Left colon (tissue), 2 donors: Measurements from ENCODE around the gene PAN3. TPM values are rescaled to one million over a fixed set of nuclear protein-coding genes. Genes with fewer than 3 reads are reported as not detected.
"Not testable (repeated sequence)": the region's sequence is repeated elsewhere in the genome, so short reads cannot be mapped to it uniquely, and the experiment has no call there.

Experiments
- ATAC-seq: fragments of 200-7000 bp; cut with Tn5 transposase; one replicate; pipeline ENCODE4 v1.9.1; 2020; ENCODE audit warnings: mild to moderate bottlenecking, moderate library complexity
- DNase-seq, 2 donors: peaks; one replicate each; pipeline ENCODE4 v3.0.0-alpha.2; 2020
- intact Hi-C, 2 donors: fragments of 100-400 bp; cut with DNase I in 1 of 2; cut with micrococcal nuclease in 1 of 2; formaldehyde crosslinking; loops; one replicate each; pipeline versions ENCODE4 v1.11.2 to v1.14.0; 2022; cut with DNase I, micrococcal nuclease
- long read RNA-seq: library from polyadenylated mRNA; unstranded; transcript quantifications from one replicate; pipeline ENCODE4 v2.0.0, GENCODE V29; 2021
- total RNA-seq, 2 donors: library from RNA; stranded (reverse); fragmentation: NEBNext Ultra II Directional; extraction: Animal tissue kit (Norgen Biotek cat#: 25700); gene quantifications; one replicate each; pipeline ENCODE4 v1.2.1, GENCODE V29; 2021
- donor health status: DM: no; HTN: no; CAD: no.
- donor health status: DM: yes; HTN: yes; CAD: no.

The PAN3 gene, protein sequence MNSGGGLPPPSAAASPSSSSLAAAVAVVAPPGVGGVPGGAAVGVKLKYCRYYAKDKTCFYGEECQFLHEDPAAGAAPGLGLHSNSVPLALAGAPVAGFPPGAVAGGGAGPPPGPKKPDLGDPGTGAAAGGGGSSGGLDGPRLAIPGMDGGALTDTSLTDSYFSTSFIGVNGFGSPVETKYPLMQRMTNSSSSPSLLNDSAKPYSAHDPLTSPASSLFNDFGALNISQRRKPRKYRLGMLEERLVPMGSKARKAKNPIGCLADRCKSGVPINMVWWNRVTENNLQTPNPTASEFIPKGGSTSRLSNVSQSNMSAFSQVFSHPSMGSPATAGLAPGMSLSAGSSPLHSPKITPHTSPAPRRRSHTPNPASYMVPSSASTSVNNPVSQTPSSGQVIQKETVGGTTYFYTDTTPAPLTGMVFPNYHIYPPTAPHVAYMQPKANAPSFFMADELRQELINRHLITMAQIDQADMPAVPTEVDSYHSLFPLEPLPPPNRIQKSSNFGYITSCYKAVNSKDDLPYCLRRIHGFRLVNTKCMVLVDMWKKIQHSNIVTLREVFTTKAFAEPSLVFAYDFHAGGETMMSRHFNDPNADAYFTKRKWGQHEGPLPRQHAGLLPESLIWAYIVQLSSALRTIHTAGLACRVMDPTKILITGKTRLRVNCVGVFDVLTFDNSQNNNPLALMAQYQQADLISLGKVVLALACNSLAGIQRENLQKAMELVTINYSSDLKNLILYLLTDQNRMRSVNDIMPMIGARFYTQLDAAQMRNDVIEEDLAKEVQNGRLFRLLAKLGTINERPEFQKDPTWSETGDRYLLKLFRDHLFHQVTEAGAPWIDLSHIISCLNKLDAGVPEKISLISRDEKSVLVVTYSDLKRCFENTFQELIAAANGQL
- total RNA-seq = 10 to 100 TPM; 30.7 to 37.0 TPM
- long read RNA-seq, partial matches to known transcripts = 0 of 7 reads
- long read RNA-seq, other reads (novel, unspliced or antisense) = 7 of 7 reads

- intact Hi-C loops = no loop called here
- DNase-seq = peak; percentile 91 to 94
- ATAC-seq = peak; percentile 77
These were observed at the start of gene PAN3 for GRCh38 chr13:28138012-28138755. Gene PAN3, plus strand, starts transcription at chr13:28138545. Its CDS starts 113 bp downstream, at chr13:28138658.

- ATAC-seq = no peak
- DNase-seq = no peak
- intact Hi-C loops = no loop called here
These were observed 49.3 kb upstream of the PAN3 start for GRCh38 chr13:28089065-28089464.

DNA sequence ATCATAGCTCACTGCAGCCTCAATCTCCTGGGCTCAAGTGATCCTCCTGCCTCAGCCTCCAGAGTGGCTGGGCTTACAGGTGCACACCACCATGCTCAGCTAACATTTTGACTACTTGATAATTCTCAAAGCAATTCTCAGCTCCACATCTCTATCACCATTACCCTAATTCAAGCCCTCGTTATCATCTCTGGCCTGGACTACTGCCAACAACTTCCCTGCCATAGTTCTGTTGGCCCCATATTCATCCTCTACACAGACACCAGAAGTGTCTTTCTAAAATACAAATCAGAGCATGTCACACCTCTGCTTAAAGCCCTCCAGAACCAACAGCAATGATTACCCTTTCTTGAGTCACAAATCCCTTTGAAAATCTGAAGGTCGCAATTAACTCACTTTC is 45.9 kb upstream of the PAN3 start:
- ATAC-seq = no peak
- intact Hi-C loops = no loop called here
- DNase-seq = no peak

- DNase-seq = no peak
- ATAC-seq = no peak
- intact Hi-C loops = no loop called here
These were observed 44.5 kb upstream of the PAN3 start for GRCh38 chr13:28093881-28094280.

- no peak for ATAC-seq
- intact Hi-C loops = no loop called here
- DNase-seq = no peak
These were observed 44.0 kb upstream of the PAN3 start for GRCh38 chr13:28094306-28094705.

DNA sequence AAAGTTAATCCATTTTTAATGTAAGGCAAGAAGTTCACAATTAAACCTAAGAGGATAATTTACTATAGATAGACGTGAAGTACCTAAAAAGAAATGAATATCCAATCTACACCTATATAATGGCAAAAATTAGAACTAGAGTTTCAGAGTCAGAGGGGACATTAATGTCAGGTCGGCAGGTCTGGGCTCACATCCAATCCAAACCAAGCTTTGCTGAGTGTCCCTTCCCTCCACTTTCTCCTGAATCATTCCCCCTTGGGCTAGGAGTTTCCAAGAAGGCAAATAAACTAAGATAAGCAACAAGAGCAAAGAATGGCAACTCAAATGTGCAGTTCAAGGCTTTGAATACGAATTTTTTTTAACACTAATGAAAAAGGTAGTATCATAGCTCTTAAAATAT is 40.8 kb upstream of the PAN3 start:
- no peak for DNase-seq
- no peak for ATAC-seq
- intact Hi-C loops = no loop called here

- intact Hi-C loops = no loop called here
- ATAC-seq = no peak
- DNase-seq = no peak
These were observed 38.8 kb upstream of the PAN3 start for GRCh38 chr13:28099396-28100149.

DNA sequence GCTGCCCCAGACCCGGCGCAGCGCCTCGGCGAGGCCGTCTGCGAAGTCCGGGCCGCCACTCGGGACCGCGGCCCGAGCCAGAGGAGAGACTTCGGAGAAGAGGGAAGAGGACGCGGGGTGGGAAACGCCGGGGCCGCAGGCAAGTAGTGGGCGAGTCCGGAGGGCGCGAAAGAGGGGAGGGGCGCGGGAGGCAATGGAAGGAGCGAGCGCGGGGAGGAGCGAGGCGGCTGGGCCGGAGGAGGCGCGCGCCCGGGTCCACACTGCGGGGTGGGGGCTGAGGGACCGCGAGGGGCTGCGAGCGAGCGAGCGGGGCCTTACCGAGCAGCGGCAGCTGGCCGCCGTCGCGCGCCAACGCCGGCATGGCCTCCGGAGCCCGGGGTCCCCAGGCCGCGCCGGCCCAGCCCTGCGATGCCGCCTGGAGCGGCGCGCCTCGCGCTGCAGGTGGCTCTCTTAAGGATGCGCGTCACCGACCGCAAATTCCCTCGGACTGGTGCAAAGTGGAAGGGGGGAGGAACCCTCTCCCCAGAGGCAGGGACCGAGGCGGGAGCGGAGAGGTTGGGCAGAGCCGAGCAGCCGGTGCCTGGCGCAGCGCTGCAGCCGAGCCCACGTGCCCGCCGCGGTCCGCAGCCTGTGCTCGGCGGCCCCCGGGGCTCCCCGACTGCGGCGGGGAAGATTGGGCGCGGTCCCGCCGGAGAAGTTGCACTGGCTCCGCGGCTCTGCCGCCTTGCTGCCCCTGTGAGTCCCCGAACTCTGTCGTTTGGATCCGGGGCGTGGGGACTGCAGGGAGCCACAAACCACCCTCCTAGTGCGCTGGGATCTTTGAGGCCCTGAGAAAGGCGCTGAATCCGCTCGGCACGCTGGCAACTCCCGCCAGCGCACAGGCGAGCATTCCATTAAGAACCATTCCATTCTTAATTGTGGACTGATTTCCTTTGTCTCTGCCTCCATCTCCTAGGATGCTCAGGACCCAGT is 37.9 kb upstream of the PAN3 start, which contains the start of gene FLT3:
Gene FLT3 (minus strand): TSS at position 427 of the 972 bp plus-strand sequence. CDS start 66 bp downstream, at position 361.
- intact Hi-C loops = no loop called here
- DNase-seq = peak; percentile 42 to 50
- ATAC-seq = peak; percentile 51

GRCh38 chr13:28101886-28102285 is 36.5 kb upstream of the PAN3 start:
- DNase-seq, intact Hi-C loops, ATAC-seq: not testable (repeated sequence)

DNA sequence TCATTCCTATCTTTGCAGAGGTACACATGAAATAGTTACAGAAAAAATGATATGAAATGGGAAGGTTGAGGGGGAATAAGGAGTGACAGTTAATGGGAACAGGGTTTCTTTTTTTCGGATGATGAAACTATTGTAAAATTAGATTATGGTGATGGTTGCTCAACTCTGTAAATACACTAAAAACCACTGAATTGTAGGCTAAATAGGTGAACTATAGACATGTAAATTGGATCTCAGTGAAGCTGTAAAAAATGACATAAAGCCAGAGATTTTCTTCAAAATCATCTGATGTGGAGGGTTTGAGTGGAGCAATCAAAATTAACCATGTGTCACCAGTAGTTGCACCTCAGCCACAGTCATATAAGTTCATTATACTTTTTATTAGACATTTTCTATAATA is 31.4 kb upstream of the PAN3 start:
- intact Hi-C loops = no loop called here
- ATAC-seq = no peak

DNA sequence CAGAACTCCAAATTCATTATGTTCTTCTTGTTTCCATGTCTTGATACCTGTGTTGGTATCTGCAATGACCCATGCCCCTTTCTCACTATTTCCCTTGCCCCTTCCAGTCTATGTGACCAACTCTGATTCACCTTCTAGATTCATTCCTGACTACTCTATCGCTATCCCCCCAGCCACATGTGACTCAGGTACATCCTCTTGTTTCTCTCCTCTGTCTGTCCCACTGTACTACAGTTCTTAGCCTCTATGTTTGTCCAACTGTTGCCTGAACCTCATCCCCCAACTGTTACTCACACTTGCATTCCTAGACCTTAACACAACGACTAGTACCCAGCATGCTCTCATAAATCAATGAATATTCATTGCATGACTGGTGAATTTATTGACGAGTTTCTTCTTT is 27.9 kb upstream of the PAN3 start:
- no peak for DNase-seq
- no peak for ATAC-seq
- intact Hi-C loops = no loop called here

More for the DNA sequence above, 31.4 kb upstream of the PAN3 start:
- no peak for DNase-seq

DNA sequence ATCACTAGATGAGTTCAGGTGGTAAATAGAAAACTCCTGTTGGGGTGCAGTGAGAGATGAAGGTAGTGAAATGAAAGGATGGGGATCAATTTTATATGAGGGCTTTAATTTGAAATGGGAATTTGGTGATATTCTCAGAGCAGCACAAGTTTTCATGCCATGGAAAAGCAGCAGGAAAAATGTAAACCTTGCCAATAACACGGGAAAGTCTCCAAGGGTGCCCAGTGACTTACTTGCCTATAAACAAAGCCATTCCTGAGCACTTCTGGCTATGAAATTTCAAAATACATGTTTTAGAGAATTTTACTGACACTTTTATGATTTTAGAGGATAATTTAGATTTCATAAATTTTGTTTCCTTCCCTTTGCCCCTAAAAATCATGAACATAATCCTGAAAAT is 21.6 kb upstream of the PAN3 start:
- ATAC-seq (no peak), DNase-seq (no peak)
- intact Hi-C loops = no loop called here

- intact Hi-C loops = no loop called here
- peak; percentile 41 to 66 for DNase-seq
- ATAC-seq = peak; percentile 73
These were observed 20.5 kb upstream of the PAN3 start for GRCh38 chr13:28117689-28118377.

- intact Hi-C loops = no loop called here
- ATAC-seq = no peak
- no peak for DNase-seq
These were observed 18.0 kb upstream of the PAN3 start for GRCh38 chr13:28120317-28120716.

DNA sequence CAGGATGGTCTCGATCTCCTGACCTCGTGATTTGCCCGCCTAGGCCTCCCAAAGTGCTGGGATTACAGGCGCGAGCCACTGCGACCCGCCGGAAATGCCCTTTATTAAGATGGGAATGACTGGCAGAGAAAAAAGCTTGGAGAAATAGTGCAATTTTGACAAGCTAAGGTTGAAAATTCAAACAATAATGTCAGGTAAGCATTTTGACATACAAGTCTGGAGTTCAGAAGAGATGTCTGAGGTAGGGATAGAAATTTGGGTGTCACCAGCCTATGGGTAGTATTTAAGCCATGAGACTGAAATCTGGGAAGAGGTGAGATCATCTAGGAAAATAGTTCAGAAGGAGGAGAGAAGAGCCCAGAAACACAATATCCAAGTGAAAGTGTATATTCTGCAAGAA is 17.1 kb upstream of the PAN3 start:
- DNase-seq = no peak
- no peak for ATAC-seq
- intact Hi-C loops = no loop called here

DNA sequence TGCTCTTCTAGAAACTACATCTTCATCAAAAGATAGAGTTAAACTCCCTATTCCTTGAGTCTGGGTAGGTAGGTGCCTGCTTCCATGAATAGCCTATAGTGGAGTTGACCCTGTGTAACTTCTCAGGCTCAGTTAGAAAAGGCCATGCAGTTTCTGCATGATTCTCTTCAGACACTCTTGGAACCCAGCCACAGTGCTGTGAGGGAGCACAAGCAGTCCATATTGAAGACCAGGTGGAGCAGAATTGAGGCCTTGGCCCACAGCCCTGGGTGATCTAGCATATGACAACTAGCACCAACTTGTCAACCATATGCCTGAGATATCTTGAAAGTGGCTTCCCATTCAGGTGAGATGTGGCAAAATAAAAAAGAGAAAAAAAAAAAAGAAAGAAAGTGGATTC is 10.3 kb upstream of the PAN3 start:
- intact Hi-C loops = no loop called here
- DNase-seq (no peak), ATAC-seq (no peak)

DNA sequence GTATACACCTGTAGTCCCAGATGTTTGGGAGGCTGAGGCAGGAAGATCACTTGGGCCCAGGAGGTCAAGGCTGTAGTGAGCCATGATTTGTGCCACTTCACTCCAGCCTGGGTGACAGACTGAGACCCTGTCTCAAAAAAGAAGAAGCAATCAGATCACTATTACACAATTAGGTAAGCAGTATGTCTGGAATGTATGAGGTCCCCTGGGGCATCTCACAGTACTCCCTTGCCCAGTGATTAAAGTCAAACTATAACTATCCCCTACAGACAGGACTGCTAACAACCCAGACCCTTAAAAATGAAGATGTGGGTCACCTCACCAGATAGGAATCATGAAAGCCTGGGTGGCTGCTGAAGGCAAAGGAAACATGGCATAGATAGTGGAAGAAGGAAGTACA is 9.4 kb upstream of the PAN3 start:
- ATAC-seq (no peak), DNase-seq (no peak)
- intact Hi-C loops = no loop called here
